Prostate gland (tissue), 2 donors: Measurements from ENCODE around the gene ATF6B. TPM values are rescaled to one million over a fixed set of nuclear protein-coding genes. Genes with fewer than 3 reads are reported as not detected.

Experiments
- DNase-seq: peaks from one replicate; pipeline ENCODE4 v3.0.0-alpha.2; 2019; ENCODE audit warnings: low spot score
- H3K27ac ChIP-seq, 2 donors: fragments of 200-600 bp; sonication (generic); 2 replicates each; pipeline ENCODE4 v1.5.1; 2017 to 2019
- H3K27me3 ChIP-seq: fragments of 200-600 bp; sonication (generic); replicated peaks from 2 replicates; pipeline ENCODE4 v1.5.1; 2019; ENCODE audit not compliant: insufficient read depth
- H3K36me3 ChIP-seq, 2 donors: fragments of 200-600 bp; sonication (generic); 1 replicate in 1 of 2; 2 replicates in 1 of 2; pipeline versions ENCODE4 v1.5.1 to v1.8.1; 2017 to 2019
- H3K4me1 ChIP-seq: fragments of 200-600 bp; sonication (generic); replicated peaks from 2 replicates; pipeline ENCODE4 v1.5.1; 2019
- H3K4me3 ChIP-seq, 2 donors: fragments of 200-600 bp; sonication (generic); 2 replicates each; pipeline ENCODE4 v1.5.1; 2017 to 2019
- H3K9me3 ChIP-seq: fragments of 200-600 bp; sonication (generic); 2 replicates; pipeline ENCODE4 v1.5.1; 2017
- POLR2A ChIP-seq: fragments of 450-650 bp; IDR thresholded peaks from one replicate; pipeline ENCODE4 v1.6.1; 2016; ENCODE audit warnings: antibody characterized with exemption, mild to moderate bottlenecking
- POLR2AphosphoS5 ChIP-seq: sonication (generic); formaldehyde crosslinking; IDR thresholded peaks from one replicate; pipeline ENCODE4 v1.6.1; 2017; ENCODE audit warnings: antibody characterized with exemption
- WGBS: methylation state at CpG from one replicate; pipeline ENCODE4 v1.1.5; 2018; 5-methylcytosine and 5-hydroxymethylcytosine counted together
- intact Hi-C: fragments of 100-400 bp; cut with DNase I; formaldehyde crosslinking; loops from one replicate; pipeline ENCODE4 v1.14.2; 2022
- total RNA-seq, 2 donors: library from RNA; depleted of rRNA; stranded (reverse); fragments of >200 nt; gene quantifications; one replicate each; pipeline ENCODE4 v1.1.0, GENCODE V29; 2016
- TF ChIP-seq, protein P1 (sequence below), 4 experiments: fragments of 200-600 bp in 2 of 4; fragments of 450-650 bp in 2 of 4; sonication (generic) in 2 of 4; IDR thresholded peaks; 1 replicate in 3 of 4; 2 replicates in 1 of 4; pipeline ENCODE4 v1.5.1; 2016 to 2019; ENCODE audit warnings: antibody characterized with exemption in 4 of 4, mild to moderate bottlenecking in 2 of 4, moderate library complexity in 2 of 4

ATF6B gene
- total RNA-seq, 2 donors from 2014 or later, result 70.6 to 132 TPM

DNA sequence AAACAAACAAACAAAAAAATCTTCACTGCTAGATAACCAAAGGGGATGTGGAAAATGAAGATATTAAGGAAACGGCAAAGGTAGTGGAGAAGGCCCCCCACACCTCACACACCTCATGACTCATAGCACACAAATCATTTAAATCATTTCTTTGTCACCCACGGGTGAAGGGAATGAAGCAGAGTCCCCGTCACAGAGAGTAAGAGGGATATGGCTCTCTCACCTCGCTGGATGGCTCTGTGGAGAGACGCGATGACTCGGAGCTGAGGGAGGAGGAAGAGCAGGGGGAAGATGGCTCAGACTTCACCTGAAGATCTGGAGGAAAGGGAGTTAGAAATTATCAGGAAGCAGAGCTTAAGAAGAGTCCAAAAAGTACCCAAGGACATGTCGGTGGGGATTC lies 1.2 kb downstream of the ATF6B start:
- peaks cover 22% of the 10 kb centered on the region for H3K4me1 ChIP-seq
- WGBS, result 45% methylated on average over 8 of the region's 8 CpGs
- peak overlapping the region; percentile 89 to 94 for H3K27ac ChIP-seq
- H3K36me3 ChIP-seq, result peaks cover 0 to 2% of the 10 kb centered on the region in 2 donors
- no peaks in the 10 kb centered on the region for H3K27me3 ChIP-seq
- peak overlapping the region; percentile 67 to 96 for H3K4me3 ChIP-seq
- TF ChIP-seq, protein P1, sequence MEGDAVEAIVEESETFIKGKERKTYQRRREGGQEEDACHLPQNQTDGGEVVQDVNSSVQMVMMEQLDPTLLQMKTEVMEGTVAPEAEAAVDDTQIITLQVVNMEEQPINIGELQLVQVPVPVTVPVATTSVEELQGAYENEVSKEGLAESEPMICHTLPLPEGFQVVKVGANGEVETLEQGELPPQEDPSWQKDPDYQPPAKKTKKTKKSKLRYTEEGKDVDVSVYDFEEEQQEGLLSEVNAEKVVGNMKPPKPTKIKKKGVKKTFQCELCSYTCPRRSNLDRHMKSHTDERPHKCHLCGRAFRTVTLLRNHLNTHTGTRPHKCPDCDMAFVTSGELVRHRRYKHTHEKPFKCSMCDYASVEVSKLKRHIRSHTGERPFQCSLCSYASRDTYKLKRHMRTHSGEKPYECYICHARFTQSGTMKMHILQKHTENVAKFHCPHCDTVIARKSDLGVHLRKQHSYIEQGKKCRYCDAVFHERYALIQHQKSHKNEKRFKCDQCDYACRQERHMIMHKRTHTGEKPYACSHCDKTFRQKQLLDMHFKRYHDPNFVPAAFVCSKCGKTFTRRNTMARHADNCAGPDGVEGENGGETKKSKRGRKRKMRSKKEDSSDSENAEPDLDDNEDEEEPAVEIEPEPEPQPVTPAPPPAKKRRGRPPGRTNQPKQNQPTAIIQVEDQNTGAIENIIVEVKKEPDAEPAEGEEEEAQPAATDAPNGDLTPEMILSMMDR (IDR thresholded peaks at IDR 0.05), result no peak
- TF ChIP-seq POLR2A (no peak), POLR2AphosphoS5 (no peak)
- intact Hi-C loops, result no loop called here
- no peaks in the 10 kb centered on the region for H3K9me3 ChIP-seq
- no peak for DNase-seq

DNA sequence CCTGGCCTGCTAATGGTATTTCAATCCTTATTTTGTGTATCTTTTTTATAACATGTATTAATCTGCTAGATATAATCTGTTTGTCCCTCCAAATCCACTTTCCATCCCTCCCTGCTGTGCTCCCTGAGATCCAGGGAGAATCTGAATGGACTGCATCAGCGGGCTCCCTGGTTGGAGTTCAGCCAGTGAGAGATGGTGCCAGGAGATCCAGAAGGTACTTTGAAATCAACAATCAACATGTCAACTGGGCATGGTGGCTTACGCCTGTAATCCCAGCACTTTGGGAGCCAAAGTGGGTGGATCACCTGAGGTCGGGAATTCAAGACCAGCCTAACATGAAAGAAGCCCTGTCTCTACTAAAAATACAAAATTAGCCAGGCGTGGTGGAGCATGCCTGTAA lies 4.4 kb downstream of the ATF6B start:
- H3K27me3 ChIP-seq, result no peaks in the 10 kb centered on the region
- no peak overlapping the region for H3K4me3 ChIP-seq
- H3K27ac ChIP-seq, result no peak overlapping the region
- intact Hi-C loops, result no loop called here
- H3K9me3 ChIP-seq, result no peaks in the 10 kb centered on the region
- DNase-seq, result no peak
- TF ChIP-seq POLR2A (no peak), POLR2AphosphoS5 (no peak)
- H3K4me1 ChIP-seq, result peaks cover 13% of the 10 kb centered on the region
- WGBS, result 82% methylated on average over 4 of the region's 4 CpGs
- peaks cover 12 to 17% of the 10 kb centered on the region in 2 donors for H3K36me3 ChIP-seq

DNA sequence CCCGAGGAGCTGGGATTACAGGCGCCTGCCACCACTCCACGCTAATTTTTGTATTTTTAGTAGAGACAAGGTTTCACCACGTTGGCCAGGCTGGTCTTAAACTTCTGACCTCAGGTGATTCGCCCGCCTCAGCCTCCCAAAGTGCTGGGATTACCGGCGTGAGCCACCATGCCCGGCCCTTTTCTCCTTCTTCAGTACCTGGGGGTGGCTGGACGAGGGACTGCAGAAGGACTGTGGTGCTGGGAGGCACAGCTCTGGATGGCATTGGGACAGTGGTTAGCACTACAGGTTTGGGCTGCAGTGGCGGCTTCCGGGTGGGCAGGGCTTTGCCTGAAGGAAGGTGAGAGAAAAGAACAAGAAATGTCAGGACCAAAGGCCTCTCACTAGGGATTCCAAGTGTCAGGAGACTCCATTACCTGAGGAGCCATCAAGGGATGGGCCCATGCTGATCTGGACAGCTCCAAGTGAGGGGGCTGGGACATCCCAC lies 7.4 kb downstream of the ATF6B start:
- H3K27me3 ChIP-seq, result no peaks in the 10 kb centered on the region
- H3K9me3 ChIP-seq, result no peaks in the 10 kb centered on the region
- H3K4me3 ChIP-seq, result no peak overlapping the region
- TF ChIP-seq POLR2A (no peak), POLR2AphosphoS5 (no peak)
- TF ChIP-seq, protein P1 (IDR thresholded peaks at IDR 0.05), result no peak
- H3K36me3 ChIP-seq, result peaks cover 23 to 27% of the 10 kb centered on the region in 2 donors
- no peak overlapping the region for H3K27ac ChIP-seq
- no peaks in the 10 kb centered on the region for H3K4me1 ChIP-seq
- WGBS, result 98% methylated on average over 12 of the region's 12 CpGs
- intact Hi-C loops, result no loop called here
- DNase-seq, result no peak

DNA sequence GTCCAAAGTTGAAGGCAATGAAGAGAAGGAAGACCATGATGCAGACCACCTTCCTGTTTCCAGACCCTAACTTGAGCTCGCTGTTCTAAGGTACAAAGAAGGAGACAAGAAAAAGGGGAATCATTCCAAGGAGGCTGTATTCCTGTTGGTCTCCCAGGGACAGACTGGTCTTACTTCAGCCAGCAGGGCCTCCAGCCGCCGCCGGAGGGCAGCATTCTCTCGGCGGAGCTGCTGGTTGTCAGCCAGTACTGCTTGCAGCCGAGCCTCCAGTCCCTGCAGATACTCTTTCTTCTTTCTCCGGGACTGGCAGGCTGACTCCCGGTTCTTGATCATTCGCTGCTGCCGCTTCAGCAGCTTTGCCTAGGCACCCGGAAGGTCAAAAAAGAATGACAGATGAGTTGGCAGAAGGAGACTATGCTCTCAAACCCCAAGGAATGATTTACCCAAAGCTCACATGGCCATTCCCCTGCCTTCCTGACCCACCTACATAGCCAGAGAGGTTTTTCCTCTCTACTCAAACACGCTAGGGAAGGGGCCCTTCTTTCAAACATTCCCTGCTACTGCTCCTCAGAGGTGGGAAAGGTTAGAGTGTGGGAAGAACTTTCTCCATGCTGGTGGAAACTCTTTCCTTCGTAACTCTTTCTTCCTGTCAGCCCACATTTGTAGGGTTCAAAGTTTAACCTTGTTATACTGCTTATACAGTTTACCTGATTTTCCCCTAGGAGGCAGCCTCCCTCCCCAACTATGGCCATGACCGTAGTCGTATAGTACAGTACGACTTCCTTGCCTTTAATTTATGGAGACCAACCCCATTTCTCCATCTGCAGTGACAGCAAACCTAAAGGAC lies 9.0 kb downstream of the ATF6B start:
- intact Hi-C loops, result loop anchor here (1.0 to 2.0 kb wide), 2 partner anchors 35 to 76 kb away; partner anchors contain the start of gene PPT2
- H3K4me1 ChIP-seq, result no peaks in the 10 kb centered on the region
- peak; percentile 84 for DNase-seq
- peaks cover 23 to 28% of the 10 kb centered on the region in 2 donors for H3K36me3 ChIP-seq
- 17% methylated on average over 17 of the region's 17 CpGs for WGBS
- H3K27ac ChIP-seq, result peak overlapping the region; percentile 47 to 52
- TF ChIP-seq POLR2AphosphoS5, result peak; percentile 73
- TF ChIP-seq, protein P1 (IDR thresholded peaks at IDR 0.05), result peak; percentile 63 to 96 (median 92)
- TF ChIP-seq POLR2A, result no peak
- no peak overlapping the region for H3K4me3 ChIP-seq
- no peaks in the 10 kb centered on the region for H3K27me3 ChIP-seq
- no peaks in the 10 kb centered on the region for H3K9me3 ChIP-seq

DNA sequence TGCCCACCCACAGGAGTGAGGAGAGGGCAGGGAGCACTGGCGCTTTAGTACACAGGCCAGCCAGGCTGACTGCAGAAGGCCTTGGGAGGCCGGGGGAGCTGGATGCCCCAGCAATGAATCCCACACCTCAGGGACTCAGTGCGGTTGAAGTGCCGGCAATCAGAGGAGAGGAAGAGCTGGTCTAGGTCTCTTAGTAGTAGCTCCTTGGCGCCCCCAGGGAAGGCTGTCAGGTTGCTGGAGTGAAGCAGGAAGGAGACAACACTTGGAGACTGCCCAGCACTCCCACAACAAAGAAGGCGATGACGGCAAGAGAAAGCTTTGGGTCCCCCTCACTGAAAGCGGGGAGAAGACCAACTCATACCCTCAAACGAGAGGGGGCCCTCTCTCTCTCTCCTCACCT lies 10.6 kb downstream of the ATF6B start:
- no peaks in the 10 kb centered on the region for H3K4me1 ChIP-seq
- H3K36me3 ChIP-seq, result peaks cover 23 to 28% of the 10 kb centered on the region in 2 donors
- intact Hi-C loops, result no loop called here
- H3K4me3 ChIP-seq, result no peak overlapping the region
- no peaks in the 10 kb centered on the region for H3K27me3 ChIP-seq
- no peak for TF ChIP-seq POLR2A
- no peak for TF ChIP-seq POLR2AphosphoS5
- no peak for DNase-seq
- no peak overlapping the region for H3K27ac ChIP-seq
- 84% methylated on average over 9 of the region's 9 CpGs for WGBS
- H3K9me3 ChIP-seq, result no peaks in the 10 kb centered on the region
